Measurements from ENCODE around the gene MICU1. TPM values are rescaled to one million over a fixed set of nuclear protein-coding genes. Genes with fewer than 3 reads are reported as not detected.
"Not testable (repeated sequence)": the region's sequence is repeated elsewhere in the genome, so short reads cannot be mapped to it uniquely, and the experiment has no call there.

Gene MICU1
- total and polyA plus RNA-seq, 2 donors (not counting 3 experiments of a cell fraction or from before 2014, with no cell fraction given) = 27.5 to 48.0 TPM

GRCh38 chr10:72470666-72471065 is 155.2 kb downstream of the MICU1 start:
- H3K9me1 ChIP-seq (replicated peaks; ENCODE audit: control insufficient read depth, extremely low read depth, insufficient read depth, low read length) = no peaks in the 10 kb centered on the region
- dilution Hi-C loops (cut with MboI; ENCODE audit: extremely low pct_ligation_motif_present, low sequenced_read_pairs) (no loop called here), intact Hi-C loops (cut with micrococcal nuclease) (no loop called here)
- no peak overlapping the region for H3K9ac ChIP-seq (replicated peaks; ENCODE audit: extremely low read depth, insufficient read depth, low read length)
- no peak overlapping the region for H3K4me3 ChIP-seq (replicated peaks in 1 of 3; ENCODE audit: insufficient read depth in 1 of 3, low read depth in 1 of 3, low read length in 3 of 3)
- no peaks in the 10 kb centered on the region for H4K20me1 ChIP-seq (replicated peaks; ENCODE audit: control insufficient read depth, extremely low read depth, insufficient read depth, low read length)
- POLR2A ChIA-PET = no interaction called here
- no peaks in the 10 kb centered on the region for H3K79me2 ChIP-seq (ENCODE audit: control insufficient read depth, insufficient read depth, low read length)
- CTCF ChIA-PET = no interaction called here
- no peaks in the 10 kb centered on the region for H3K4me1 ChIP-seq (ENCODE audit: control insufficient read depth, extremely low read depth, insufficient read depth, low read length)
- no peak overlapping the region for H3K27ac ChIP-seq (ENCODE audit: insufficient read depth, low read depth, low read length)
- H3K4me2 ChIP-seq (ENCODE audit: insufficient read depth, low read length) = no peak overlapping the region
- FAIRE-seq (no peak), DNase-seq (ENCODE audit: low read depth, low spot score) (no peak)
- no peaks in the 10 kb centered on the region for H3K9me3 ChIP-seq (replicated peaks; ENCODE audit: control insufficient read depth, insufficient read depth, low read length)
- no peak for TF ChIP-seq FOS (IDR thresholded peaks at IDR 0.05; ENCODE audit: borderline replicate concordance, insufficient read depth, low read length)
- TF ChIP-seq POLR2AphosphoS5 (IDR thresholded peaks at IDR 0.05; ENCODE audit: insufficient read depth, low read depth, low read length) = no peak
- no peak for TF ChIP-seq JUN (IDR thresholded peaks at IDR 0.05; ENCODE audit: borderline replicate concordance, insufficient read depth, insufficient read length, low read depth)
- no peak for TF ChIP-seq GATA2 (IDR thresholded peaks at IDR 0.05; ENCODE audit: insufficient read depth, insufficient read length, low read depth, low read length)
- no peak for TF ChIP-seq POLR2A (IDR thresholded peaks at IDR 0.05; ENCODE audit: low read depth, low read length)
- TF ChIP-seq, protein P1, sequence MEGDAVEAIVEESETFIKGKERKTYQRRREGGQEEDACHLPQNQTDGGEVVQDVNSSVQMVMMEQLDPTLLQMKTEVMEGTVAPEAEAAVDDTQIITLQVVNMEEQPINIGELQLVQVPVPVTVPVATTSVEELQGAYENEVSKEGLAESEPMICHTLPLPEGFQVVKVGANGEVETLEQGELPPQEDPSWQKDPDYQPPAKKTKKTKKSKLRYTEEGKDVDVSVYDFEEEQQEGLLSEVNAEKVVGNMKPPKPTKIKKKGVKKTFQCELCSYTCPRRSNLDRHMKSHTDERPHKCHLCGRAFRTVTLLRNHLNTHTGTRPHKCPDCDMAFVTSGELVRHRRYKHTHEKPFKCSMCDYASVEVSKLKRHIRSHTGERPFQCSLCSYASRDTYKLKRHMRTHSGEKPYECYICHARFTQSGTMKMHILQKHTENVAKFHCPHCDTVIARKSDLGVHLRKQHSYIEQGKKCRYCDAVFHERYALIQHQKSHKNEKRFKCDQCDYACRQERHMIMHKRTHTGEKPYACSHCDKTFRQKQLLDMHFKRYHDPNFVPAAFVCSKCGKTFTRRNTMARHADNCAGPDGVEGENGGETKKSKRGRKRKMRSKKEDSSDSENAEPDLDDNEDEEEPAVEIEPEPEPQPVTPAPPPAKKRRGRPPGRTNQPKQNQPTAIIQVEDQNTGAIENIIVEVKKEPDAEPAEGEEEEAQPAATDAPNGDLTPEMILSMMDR (IDR thresholded peaks at IDR 0.05; ENCODE audit: extremely low read depth in 1 of 2, insufficient read depth in 1 of 2, low read depth in 1 of 2, low read length in 2 of 2) = no peak
- no peak for TF ChIP-seq MYC (IDR thresholded peaks at IDR 0.05; ENCODE audit: low read depth, low read length)
- TF ChIP-seq, protein P2, sequence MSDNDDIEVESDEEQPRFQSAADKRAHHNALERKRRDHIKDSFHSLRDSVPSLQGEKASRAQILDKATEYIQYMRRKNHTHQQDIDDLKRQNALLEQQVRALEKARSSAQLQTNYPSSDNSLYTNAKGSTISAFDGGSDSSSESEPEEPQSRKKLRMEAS (IDR thresholded peaks at IDR 0.05; ENCODE audit: insufficient read depth, insufficient read length) = no peak
- no peak for TF ChIP-seq EZH2 (IDR thresholded peaks at IDR 0.05; ENCODE audit: borderline replicate concordance, low read depth, low read length, severe bottlenecking)
- H2AFZ ChIP-seq (ENCODE audit: low read depth, low read length) = no peak overlapping the region
- H3K27me3 ChIP-seq (ENCODE audit: control insufficient read depth in 2 of 2, insufficient read depth in 2 of 2, low read length in 2 of 2) = no peaks in the 10 kb centered on the region
- BruUV-seq (replicated peaks) = no TSS peak
- H3K36me3 ChIP-seq (ENCODE audit: control insufficient read depth in 2 of 2, extremely low read depth in 1 of 2, insufficient read depth in 2 of 2, low read length in 2 of 2) = no peaks in the 10 kb centered on the region

DNA sequence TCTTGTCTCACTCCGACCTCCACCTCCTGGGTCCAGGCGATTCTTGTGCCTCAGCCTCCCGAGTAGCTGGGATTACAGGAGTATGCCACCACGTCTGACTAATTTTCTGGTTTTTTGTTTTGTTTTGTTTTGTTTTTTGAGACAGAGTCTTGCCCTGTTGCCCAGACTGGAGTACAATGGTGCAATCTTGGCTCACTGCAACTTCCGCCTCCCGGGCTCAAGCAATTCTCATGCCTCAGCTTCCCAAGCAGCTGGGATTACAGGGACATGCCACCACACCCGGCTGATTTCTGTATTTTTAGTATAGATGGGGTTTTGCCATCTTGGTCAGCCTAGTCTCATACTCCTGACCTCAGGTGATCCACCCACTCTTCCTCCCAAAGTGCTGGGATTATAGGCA is 158.8 kb downstream of the MICU1 start:
- H3K27me3 ChIP-seq (ENCODE audit: control insufficient read depth in 2 of 2, insufficient read depth in 2 of 2, low read length in 2 of 2); H3K9me1 ChIP-seq (replicated peaks; ENCODE audit: control insufficient read depth, extremely low read depth, insufficient read depth, low read length); H2AFZ ChIP-seq (ENCODE audit: low read depth, low read length); FAIRE-seq; POLR2A ChIA-PET; H3K36me3 ChIP-seq (ENCODE audit: control insufficient read depth in 2 of 2, extremely low read depth in 1 of 2, insufficient read depth in 2 of 2, low read length in 2 of 2); H3K4me1 ChIP-seq (ENCODE audit: control insufficient read depth, extremely low read depth, insufficient read depth, low read length); H3K9ac ChIP-seq (replicated peaks; ENCODE audit: extremely low read depth, insufficient read depth, low read length); DNase-seq (ENCODE audit: low read depth, low spot score); H4K20me1 ChIP-seq (replicated peaks; ENCODE audit: control insufficient read depth, extremely low read depth, insufficient read depth, low read length); H3K27ac ChIP-seq (ENCODE audit: insufficient read depth, low read depth, low read length); H3K4me3 ChIP-seq (replicated peaks in 1 of 3; ENCODE audit: insufficient read depth in 1 of 3, low read depth in 1 of 3, low read length in 3 of 3); H3K79me2 ChIP-seq (ENCODE audit: control insufficient read depth, insufficient read depth, low read length); H3K9me3 ChIP-seq (replicated peaks; ENCODE audit: control insufficient read depth, insufficient read depth, low read length); CTCF ChIA-PET; H3K4me2 ChIP-seq (ENCODE audit: insufficient read depth, low read length); BruUV-seq (replicated peaks); dilution Hi-C loops (cut with MboI; ENCODE audit: extremely low pct_ligation_motif_present, low sequenced_read_pairs); intact Hi-C loops (cut with micrococcal nuclease): not testable (repeated sequence)

Data from endothelial cell of umbilical vein (primary cell).